Femur (tissue), 1 donor: ENCODE results near the gene ANO2.
A peak's percentile ranks its signal among the peaks of the same experiment; 100 is the strongest.

Experiments used
- DNase-seq: peaks from one replicate; pipeline ENCODE4 v3.0.0-alpha.2; 2017

Gene ANO2

DNA sequence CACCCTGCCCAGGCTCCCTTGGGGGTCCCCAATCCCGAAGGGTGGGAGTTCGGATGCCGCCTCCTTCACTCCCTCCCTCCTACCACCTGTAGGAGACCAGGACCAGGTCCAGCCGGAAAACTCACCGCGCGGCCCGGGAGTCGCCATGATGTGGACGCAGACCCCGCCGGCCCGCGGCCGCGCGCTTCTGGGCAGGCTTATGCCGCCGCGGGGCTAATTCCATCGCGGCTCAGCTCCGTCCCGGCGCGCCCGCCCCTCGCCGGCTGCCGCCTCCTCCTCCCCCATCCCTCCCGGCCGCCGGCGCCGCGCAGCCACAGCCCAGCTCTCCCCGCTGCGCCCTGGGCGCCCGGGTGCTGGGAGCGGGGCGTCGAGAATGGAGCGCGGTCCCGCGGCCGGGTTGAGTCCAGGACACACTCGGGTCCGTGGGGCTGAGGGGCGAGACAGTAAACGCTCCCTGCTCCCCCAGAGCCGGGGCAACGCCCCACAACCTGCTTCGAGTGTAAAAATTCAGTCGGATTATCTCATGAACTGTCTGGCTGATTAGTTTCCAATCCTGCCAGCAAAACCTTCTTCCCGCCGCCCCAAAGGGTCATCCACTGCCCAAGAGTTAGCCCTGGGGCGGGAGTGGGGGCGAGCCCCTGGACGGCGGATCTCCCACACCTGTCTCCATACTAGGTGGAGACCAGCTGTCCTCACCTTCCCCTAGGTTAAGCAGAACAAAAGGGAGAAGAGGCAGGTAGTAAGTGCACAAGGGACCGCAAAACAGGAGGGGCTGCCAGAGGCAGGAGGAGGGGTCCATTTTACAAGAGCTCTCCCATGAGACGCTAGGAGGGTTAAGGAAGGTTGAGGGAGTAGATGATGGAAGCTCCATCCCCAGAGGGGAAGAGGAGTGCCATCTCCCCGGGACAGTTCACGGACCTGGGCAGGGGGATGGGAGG lies at the start of gene ANO2:
Gene ANO2, minus strand, starts transcription at position 189 of the 938 bp plus-strand sequence. Its CDS starts 42 bp downstream, at position 147.
- DNase-seq, result peak; percentile 41

DNA sequence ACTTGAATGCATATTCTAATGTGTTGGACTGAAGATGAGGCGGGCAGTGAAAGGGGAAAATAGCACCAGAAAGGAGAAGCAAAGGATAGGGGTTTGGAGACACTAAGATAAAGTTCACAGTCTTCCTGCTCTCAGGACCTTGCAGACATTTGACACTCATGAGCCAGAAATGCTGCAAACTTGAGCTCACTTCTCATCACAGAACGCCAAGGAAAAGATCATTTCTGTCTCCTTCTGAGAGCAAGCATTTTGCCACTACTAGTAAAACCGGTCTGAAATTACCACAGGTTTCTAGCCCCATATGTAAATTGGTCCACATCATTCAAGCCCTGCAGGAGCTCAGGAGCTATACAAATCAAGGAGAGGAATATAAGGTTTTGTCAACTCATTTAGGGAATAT lies 44.6 kb upstream of the ANO2 start:
- DNase-seq, result no peak

DNA sequence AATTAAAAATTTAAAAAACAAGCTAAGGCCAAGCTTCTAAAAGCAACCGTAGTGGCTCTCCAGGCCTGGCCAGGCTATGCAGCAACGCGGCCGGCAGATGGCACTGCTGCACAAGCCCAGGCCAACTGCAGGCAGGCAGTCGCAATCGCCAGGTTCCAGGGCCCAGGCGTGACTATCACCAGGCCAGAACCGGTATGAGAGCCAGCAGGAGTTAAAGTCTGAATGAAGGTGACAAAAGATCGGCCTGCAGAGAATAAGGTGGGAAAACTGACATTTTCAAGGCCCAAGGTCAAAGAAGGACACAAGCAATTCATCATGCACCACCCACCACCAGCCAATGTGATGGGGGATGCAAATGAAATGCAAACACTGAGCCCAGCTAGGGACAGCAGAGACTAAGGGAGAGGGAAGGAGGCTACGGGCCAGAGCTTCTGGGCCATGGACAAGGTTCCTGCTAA lies 43.6 kb upstream of the ANO2 start:
- peak; percentile 84 for DNase-seq

DNA sequence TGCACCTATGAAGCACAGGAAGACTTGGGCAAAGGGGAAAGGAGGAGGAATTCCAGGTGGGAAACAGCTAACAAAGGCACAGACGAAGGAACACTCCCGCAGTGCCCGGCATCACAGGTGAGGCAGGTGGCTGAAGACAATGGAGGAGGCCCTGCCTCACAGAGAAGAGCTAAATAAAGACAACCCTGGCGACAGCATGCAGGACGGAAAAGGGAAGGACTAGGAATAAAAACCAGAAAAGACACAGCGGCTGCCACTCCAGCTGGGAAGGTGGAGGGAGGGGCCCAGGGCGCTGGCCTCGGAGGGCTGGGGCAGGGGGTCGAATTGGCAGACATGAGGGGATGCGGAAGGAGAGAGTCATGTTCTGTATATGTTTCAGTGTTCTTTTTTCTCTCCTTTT lies 43.0 kb upstream of the ANO2 start:
- DNase-seq, result no peak

DNA sequence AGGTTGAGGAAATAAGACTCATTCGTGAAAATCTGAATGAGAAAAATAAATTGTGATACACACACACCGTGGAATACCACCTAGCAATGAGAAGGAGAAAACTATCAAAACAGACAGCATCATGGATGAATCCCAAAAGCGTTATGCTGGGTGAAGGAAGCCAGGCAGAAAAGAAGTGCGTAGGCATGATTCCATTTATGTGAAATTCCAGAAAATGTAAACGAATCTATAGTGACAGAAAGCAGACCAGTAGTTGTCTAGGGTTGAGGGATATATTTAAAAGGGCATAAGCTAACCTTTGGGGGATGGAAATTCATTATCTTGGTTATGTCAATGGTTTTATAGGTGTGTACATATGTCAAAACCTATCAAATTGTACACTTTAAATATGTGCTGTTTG lies 42.5 kb upstream of the ANO2 start:
- DNase-seq, result no peak

DNA sequence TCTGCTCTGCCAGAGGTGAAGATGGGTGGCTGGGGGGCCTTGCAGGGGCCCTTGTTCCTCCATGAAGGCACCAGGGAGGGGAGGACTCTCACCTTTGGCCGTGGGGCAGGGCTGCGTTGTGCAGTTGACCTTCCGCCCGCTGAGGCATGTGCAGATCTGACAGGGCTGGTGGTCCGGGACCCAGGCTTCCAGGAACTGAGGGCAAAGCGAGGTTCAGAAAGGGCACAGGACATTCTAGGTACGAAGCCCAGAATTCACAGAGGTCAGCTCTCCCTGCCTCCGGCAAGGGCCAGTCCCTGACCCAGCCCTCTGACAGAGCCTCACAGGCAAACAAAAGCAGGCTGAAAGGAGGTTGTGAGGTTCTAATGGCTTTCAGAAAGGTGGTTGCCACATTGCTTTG lies 40.4 kb upstream of the ANO2 start:
- no peak for DNase-seq

DNA sequence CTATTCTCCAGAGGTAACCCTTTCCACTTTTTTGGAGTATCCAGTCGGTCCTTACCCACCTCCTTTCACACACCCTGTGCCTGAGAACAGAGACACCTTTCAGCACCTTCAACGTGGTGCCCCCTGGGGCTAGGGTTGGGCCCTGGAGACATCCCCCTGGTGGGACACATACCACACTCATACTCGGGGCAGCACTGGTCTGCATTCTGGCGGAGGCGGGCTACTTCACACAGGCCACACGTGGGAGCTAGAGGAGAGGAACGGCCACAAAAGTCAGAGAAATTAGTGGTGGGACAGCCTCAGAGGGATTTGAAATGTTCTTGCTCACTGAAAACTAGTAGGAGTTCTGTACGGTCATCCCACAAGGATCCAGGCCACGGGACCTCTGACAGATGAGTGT lies 39.8 kb upstream of the ANO2 start:
- no peak for DNase-seq

DNA sequence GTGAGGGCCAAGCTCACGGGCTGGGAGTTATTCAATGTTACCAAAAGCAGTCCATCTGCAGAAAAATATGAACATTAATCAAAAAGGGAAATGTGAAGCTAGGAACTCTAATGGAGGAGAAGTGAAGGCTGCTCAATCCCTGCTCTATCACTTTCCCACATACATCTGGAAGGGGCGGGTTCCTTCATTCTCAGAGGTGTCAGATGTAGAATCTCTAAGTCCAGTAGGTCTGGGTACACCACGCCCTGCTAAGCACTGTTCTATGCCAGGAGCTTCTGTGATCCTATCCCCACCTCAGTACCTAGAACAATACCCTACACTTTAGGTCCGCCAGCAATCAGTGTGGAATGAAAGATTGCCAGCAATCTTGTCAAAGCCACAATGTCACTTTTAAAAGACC lies 37.0 kb upstream of the ANO2 start:
- DNase-seq, result no peak

DNA sequence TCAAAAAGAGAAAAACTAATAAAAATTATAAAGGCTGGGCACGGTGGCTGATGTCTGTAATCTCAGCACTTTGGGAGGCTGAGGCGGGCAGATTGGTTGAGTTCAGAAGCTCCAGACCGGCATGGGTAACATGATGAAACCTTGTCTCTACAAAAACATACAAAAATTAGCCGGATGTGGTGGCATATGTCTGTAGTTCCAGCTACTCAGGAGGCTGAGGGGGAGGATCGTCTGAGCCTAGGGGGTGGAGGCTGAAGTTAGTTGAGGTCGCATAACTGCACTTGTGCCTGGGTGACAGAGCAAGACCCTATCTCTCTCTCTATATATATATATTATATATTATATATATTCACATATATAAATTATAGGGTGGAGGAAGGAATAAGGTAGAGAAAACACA lies 32.5 kb upstream of the ANO2 start:
- DNase-seq, result no peak

DNA sequence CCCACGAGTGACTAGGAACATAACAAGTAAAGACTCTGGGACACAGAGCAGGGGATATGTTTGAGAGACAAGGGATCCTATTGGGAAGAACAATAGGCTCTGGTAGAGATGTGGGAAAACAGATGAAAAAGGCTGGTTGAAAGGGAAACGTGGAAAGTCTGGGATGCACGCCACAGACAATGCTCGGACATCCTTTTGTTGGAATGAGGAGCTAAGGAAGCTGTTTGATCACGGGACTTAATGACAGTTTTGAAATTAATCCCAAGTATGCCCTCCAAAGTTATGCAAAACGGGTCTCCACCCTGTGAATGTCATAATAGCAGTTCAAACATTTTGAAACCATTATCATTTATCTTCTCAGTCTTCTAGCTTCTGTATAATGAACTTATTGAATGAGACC lies 31.7 kb upstream of the ANO2 start:
- no peak for DNase-seq

DNA sequence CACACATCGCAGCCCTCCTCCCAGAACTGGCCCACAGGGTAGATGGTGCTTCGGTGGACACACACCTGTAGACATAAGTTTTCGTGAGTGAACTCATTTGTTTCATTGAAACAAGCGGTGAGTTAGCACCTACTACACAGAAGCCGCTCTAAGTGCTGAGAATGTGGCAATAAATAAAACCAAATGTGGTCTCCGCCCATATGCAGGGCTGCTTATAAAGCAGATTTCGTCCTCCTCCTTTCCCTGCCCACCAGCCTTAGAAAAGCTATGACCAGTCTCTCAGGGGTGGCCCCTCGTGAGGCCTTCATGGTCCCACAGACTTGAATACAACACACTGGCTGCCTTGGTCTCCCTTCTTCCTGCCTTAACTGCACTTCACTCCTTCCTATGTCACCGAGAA lies 31.1 kb upstream of the ANO2 start:
- no peak for DNase-seq

DNA sequence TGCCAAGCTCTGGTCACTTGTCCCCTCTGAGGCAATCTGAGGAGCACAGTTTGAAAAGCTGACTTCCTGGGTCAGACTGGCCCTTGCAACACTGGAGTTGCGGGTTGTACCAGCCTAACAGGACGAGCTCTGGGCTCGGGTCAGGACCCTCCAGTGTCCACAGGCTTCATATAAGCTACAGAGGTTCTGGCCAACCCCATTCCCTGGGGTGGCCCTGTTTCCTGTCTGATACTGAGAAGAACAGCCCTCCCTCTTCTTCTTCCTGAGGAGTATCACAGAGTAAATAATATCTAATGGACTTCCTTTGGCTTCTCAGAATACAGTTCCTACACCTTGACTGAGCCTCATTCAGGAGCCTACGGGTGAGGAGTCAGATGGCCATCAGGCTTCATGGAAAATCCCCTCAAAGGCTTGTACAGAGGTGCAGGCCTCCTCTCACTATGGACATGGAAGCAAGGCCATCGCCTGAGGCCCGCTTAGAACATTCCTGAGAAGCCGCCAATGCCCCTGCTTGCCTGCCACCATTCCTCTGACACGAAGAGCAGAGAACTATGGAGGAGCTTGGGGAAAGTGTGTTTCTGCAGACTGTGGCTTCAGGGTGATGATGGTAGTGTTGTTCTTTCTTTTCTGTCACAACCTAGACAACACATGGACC lies 28.5 kb upstream of the ANO2 start:
- DNase-seq, result no peak

DNA sequence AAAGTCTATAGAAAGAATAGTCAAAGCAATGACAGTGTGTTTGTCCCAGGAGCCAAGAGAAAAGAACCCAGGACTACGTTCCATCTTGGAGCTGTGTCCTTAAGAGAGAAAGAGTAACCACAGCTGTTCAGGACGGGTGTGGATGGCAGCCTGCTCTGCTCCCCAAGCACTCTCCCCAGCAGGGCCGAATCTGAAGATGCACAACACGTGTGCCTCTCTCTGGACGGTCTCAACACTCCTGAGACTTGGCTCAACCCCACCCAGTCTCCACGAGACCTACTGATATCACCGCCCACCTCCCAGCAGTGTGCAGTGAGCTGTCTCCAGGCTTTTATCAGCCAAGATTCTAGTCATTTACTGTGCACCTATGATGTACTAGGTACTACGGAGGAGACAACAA lies 27.3 kb upstream of the ANO2 start:
- no peak for DNase-seq

DNA sequence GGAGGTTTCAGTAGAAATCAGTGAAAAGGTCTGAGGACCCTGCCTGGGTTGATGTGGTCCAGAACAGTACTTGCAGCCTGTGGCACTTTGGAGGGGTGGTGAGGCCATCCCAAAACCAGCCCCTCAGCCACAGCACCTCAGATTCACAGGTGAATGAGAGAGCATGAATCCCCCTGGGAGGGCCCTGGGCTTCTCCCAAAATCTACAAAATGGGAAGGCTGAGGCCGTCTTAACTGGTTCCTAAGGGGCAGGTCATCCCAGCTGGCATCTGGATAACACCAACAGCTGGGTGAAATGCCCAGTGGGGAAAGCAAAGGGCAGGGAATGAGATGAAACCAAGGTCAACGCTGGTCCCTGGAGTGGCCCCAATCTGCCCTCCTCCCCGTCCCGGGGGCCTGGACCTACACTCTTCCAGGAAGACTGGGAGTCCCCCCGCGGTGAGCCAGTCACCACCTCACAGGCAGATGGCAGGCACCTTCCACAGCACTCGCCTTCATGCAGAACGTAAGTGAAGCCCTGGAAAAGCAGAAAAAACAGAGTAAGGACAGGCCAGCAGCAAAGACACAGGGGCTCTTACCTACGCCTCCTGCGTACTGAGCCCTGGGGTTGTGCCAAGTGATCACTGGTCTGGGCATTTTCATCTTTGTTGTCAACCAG lies 26.3 kb upstream of the ANO2 start:
- DNase-seq, result no peak

DNA sequence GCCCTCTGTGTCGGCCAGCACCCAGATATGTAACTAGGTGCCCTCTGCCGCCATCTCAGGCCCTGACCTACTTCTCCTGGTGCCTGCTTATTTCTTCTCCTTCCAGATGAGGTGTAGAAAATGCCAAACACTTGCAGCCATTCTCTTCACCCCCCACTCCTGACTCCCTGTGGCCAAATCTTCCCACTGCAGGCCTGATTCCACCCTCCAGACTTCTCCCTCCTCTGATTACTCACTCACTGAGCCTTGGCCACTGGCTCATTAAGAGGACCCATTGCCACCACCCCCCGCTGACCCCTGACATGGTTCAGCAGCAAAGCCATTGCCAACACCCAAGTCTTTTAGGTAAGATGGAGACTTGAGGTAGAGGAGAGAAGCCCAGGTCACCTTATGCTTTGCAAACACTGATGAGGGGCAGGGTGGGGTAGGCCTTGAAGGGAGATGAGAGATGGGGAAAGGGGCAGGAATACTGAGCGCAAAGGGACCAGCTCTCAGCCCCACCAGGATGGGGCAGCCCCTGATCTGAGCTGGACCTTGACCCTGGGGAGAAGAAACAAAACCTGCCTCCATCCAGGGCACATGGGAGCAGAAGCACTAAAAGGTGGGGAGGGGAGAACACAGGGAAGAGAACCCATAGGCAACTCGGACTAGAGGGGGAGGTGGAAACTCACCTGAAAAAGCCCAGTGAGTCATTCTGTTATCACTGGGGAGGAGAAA lies 25.1 kb upstream of the ANO2 start:
- no peak for DNase-seq

DNA sequence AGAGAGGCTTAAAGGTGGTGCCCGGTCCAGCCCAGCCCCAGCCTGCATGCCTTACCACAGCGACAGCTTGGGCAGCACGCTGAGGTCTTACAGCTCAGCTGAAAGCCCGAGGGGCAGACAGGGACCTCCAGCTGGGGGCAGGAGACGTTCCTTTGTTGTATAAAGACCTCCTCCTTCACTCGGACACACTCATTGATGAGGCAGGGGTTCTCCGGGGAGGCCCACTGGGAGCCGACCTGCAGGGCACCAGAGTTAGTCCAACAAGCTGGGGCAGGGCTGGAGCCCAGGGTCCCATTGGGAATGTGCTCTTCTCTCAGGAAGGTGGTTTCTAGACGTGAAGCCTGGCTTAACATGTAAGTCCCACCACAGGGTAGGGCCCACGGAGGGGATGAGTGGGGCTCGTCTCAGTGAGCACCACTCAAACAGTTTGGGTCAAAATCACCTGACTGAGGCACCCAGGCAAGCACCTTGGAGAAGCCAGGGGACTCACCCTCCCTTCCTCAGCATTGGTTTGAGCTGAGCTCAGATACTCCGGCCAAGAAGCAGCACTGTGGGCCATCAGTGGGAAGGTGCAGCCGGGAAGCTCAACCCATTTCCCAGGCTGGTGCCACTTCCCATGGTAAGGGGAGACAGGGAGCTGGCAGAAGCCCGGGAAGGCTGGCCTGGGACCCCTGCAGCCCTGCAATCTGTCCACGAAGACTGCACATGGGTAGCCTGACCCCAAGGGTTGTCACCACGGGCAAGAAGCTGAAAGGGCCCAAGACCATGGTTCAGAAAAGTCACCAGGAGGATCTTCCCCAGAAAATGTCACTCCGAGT lies 24.3 kb upstream of the ANO2 start:
- DNase-seq, result no peak

DNA sequence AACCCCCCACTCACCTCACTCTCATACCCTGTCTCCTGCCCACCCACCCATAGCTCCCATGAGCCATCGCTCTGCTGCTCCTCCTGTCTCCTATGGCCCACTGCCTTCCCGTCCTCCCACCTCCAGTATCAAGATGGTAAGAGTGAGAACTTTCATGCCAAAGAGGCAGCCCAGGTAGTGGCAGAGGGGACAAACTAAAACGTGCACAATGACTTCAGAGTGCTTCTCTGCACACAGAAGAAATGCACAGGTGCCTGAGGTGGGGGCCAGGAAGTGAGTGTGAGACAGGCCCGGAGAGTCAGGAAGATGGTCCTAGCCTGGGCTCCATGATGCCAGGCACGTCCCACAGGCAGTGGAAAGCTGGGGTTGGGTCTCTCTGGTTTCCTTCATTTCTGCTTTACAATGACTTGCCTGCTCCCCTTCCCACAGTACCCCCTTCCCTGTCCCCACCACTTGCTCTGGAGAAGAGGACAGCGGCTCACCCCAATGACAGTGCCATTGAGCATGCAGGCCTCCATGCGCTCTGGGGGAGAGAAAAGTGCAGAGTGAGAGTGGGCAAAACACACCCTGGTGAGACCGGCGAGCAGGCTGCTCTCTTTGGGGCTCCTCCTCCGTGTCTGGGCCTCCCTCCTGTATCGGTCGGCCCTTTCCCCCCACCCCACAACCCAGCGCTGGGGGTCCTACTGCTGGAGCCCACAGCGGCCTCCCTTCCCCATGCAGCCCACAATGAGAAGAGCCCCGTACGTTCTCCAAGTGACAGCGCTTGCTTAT lies 22.8 kb upstream of the ANO2 start:
- DNase-seq, result no peak

DNA sequence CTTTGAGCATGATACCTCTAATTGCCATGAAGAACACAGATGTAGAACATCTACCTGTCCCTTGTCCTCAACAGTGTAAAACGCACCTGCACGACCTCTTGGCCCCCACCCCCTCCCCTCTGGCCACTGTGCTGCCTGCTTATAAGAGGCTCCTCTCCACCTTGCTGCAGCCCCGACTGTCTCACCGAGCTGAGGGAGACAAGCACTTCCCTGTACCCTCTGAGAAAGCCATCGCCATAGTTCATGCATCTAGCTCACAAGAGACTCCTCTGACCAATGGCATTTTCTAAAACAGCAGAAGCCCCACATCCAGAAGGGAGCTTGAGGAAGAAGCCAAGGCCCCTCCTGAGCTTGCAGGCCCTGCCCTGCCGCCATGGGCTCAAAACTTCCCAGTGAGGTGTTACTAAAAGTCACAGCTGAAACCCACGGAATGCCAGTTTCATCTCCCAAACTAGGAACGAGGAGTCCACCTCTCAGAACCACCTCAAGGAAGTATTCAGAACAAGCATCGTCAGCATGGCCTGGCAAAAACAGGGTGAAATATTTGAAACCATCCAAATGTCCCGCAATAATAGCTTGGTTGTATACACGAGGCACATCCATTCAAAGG lies 21.5 kb upstream of the ANO2 start:
- DNase-seq, result no peak

DNA sequence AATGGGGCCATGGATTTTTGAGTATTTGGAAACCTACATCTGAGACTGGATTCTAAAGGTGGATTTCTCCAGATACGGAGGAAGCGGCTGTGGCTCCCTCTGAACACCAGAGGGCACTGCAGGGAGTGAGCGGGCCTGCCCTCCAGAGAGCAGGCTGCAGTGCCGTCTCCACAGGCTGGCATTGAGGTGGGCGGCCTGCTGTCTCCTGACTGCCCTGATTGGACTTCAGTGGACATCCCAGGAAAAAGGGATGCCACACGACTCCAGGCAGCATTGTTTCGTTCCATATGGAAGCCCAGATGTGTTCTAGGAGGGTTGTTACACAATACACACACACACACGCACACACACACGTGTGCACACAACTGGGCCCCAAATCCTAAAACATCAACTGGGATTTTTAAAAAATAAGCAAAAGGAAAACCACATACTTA lies 20.9 kb upstream of the ANO2 start:
- peak; percentile 45 for DNase-seq
